ENCODE data around the gene DTD1. TPM values are rescaled to one million over a fixed set of nuclear protein-coding genes. Genes with fewer than 3 reads are reported as not detected.

The DTD1 gene
- total RNA-seq, 1 experiment from 2014 or later: 14.3 TPM

- DNase-seq: no peak
- no peaks in the 10 kb centered on the region for H3K4me1 Mint-ChIP-seq (ENCODE audit: low read depth, unreplicated experiment)
- no TSS peak for BruUV-seq (replicated peaks)
- no peaks in the 10 kb centered on the region for H3K27me3 Mint-ChIP-seq (ENCODE audit: unreplicated experiment)
- intact Hi-C loops (cut with micrococcal nuclease; ENCODE audit: unreplicated experiment): no loop called here
- H3K36me3 Mint-ChIP-seq (ENCODE audit: insufficient read depth, unreplicated experiment): peaks cover 5% of the 10 kb centered on the region
- TF ChIP-seq CTCF (IDR thresholded peaks at IDR 0.05; ENCODE audit: unreplicated experiment): no peak
- no peak overlapping the region for H3K4me3 Mint-ChIP-seq (ENCODE audit: low read depth, unreplicated experiment)
- no peak overlapping the region for H3K27ac Mint-ChIP-seq (ENCODE audit: unreplicated experiment)
- CTCF ChIA-PET: no interaction called here
- no peaks in the 10 kb centered on the region for H3K9me3 Mint-ChIP-seq (ENCODE audit: low read depth, unreplicated experiment)
Measured at GRCh38 chr20:18580012-18580411, 7.8 kb upstream of the DTD1 start.

GRCh38 chr20:18585134-18585533, 2.7 kb upstream of the DTD1 start:
- no peak for TF ChIP-seq CTCF (IDR thresholded peaks at IDR 0.05; ENCODE audit: unreplicated experiment)
- CTCF ChIA-PET: no interaction called here
- intact Hi-C loops (cut with micrococcal nuclease; ENCODE audit: unreplicated experiment): no loop called here
- DNase-seq: no peak
- no peaks in the 10 kb centered on the region for H3K27me3 Mint-ChIP-seq (ENCODE audit: unreplicated experiment)
- no peak overlapping the region for H3K4me3 Mint-ChIP-seq (ENCODE audit: low read depth, unreplicated experiment)
- H3K36me3 Mint-ChIP-seq (ENCODE audit: insufficient read depth, unreplicated experiment): peaks cover 18% of the 10 kb centered on the region
- H3K4me1 Mint-ChIP-seq (ENCODE audit: low read depth, unreplicated experiment): no peaks in the 10 kb centered on the region
- H3K27ac Mint-ChIP-seq (ENCODE audit: unreplicated experiment): peak overlapping the region; percentile 67
- H3K9me3 Mint-ChIP-seq (ENCODE audit: low read depth, unreplicated experiment): no peaks in the 10 kb centered on the region
- no TSS peak for BruUV-seq (replicated peaks)

DNA sequence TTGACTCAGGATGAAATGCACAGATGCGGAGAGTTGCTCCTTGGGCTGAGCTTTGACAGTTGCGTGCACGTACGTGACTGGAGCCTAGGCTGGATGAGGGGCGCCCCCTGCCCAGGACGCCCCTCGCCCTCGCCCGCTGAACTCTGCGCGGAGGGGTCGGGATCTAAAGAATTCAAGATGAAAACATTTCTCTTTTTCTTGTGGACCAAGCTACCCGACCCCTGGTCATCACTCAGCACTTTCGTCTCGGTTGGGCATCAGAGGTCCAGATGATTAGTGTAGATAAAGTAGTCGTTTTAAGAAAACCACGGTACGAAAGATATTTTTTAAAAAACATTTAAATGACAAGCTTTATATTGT, 700 bp downstream of the DTD1 start:
- Mint-ChIP-seq H3K36me3 (ENCODE audit: insufficient read depth, unreplicated experiment) (peaks cover 18% of the 10 kb centered on the region), H3K4me3 (ENCODE audit: low read depth, unreplicated experiment) (peak overlapping the region; percentile 61), H3K27me3 (ENCODE audit: unreplicated experiment) (no peaks in the 10 kb centered on the region), H3K4me1 (ENCODE audit: low read depth, unreplicated experiment) (no peaks in the 10 kb centered on the region), H3K27ac (ENCODE audit: unreplicated experiment) (no peak overlapping the region), H3K9me3 (ENCODE audit: low read depth, unreplicated experiment) (no peaks in the 10 kb centered on the region)
- BruUV-seq (replicated peaks): no TSS peak
- intact Hi-C loops (cut with micrococcal nuclease; ENCODE audit: unreplicated experiment): no loop called here
- no peak for DNase-seq
- no peak for TF ChIP-seq CTCF (IDR thresholded peaks at IDR 0.05; ENCODE audit: unreplicated experiment)
- CTCF ChIA-PET: no interaction called here

DNA sequence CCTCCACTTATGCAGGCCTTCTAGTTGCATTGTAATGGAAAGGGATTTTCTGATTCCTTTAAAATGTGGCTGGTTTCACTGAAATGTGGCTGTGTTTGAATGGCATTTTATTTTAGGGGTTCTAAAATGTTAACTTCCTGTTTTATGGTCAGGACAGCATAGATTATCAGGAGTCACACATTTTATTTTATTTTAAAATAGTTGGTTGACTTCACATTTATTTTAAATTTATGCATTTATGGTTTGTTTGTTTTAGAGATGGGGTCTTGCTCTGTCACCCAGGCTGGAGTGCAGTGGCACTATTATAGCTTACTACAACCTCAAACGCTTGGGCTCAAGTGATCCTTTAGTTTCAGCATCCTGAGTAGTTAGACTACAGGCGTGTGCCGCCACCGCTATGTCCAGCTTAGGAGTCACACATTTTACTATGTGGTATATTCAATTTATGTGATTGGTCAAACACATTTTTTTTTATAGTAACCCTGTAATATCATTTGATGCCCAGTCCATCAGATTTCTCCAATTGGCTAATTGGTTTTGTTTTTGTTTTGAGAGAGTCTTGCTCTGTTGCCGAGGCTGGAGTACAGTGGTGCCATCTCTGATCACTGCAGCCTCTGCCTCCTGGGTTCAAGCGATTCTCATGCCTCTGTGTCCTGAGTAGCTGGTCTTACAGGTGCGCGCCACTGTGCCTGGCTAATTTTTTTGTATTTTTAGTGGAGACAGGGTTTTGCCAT, 2.3 kb downstream of the DTD1 start:
- Mint-ChIP-seq H3K4me1 (ENCODE audit: low read depth, unreplicated experiment) (no peaks in the 10 kb centered on the region), H3K27ac (ENCODE audit: unreplicated experiment) (no peak overlapping the region), H3K9me3 (ENCODE audit: low read depth, unreplicated experiment) (no peaks in the 10 kb centered on the region), H3K4me3 (ENCODE audit: low read depth, unreplicated experiment) (no peak overlapping the region), H3K36me3 (ENCODE audit: insufficient read depth, unreplicated experiment) (peaks cover 13% of the 10 kb centered on the region), H3K27me3 (ENCODE audit: unreplicated experiment) (no peaks in the 10 kb centered on the region)
- no TSS peak for BruUV-seq (replicated peaks)
- CTCF ChIA-PET: no interaction called here
- DNase-seq: no peak
- no peak for TF ChIP-seq CTCF (IDR thresholded peaks at IDR 0.05; ENCODE audit: unreplicated experiment)
- intact Hi-C loops (cut with micrococcal nuclease; ENCODE audit: unreplicated experiment): no loop called here
